Measurements from ENCODE around the gene STARD4.
A peak's percentile ranks its signal among the peaks of the same experiment; 100 is the strongest.

The STARD4 gene

DNA sequence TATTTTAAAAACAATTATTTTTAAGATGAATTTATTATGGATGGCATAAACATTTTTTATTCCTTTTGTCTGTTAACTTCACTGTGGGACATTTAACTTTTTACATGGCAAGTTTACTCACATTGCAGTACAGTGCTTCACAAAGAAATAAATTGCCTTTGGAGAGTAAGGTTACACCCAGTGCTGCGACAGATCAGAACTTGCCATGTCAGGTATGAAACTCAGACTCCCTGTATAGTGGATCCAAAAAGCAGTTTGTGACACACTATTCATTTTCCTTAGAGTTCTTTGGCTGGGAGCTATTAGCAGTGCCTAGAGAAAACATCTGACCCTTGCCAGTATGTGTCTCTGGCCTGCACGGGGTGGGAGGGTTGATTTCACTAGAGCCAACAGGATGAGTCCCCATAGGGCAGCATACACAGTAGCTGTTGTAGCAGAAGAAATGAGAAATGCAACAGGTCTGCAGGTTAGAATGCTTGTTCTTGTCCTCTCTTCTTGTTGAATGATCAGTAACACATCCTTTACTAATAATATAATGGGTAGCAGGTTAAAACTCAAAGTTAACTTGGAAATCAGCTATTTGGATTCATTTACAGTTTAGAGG is 42.9 kb downstream of the STARD4 start:
- Histone ChIP-seq H3K9ac (ENCODE audit: low read length) (no peak overlapping the region), H3K4me3 (ENCODE audit: low read length) (no peak overlapping the region), H3K36me3 (ENCODE audit: control insufficient read depth, insufficient read depth, low read length, severe bottlenecking) (no peaks in the 10 kb centered on the region), H3K27me3 (replicated peaks; ENCODE audit: control insufficient read depth, insufficient read depth, low read length) (no peaks in the 10 kb centered on the region), H3K4me1 (ENCODE audit: control insufficient read depth, insufficient read depth, low read length) (peaks cover 3% of the 10 kb centered on the region), H3K9me3 (ENCODE audit: control insufficient read depth, low read length) (peaks cover 4% of the 10 kb centered on the region)
- DNase-seq (ENCODE audit: low read depth): no peak

DNA sequence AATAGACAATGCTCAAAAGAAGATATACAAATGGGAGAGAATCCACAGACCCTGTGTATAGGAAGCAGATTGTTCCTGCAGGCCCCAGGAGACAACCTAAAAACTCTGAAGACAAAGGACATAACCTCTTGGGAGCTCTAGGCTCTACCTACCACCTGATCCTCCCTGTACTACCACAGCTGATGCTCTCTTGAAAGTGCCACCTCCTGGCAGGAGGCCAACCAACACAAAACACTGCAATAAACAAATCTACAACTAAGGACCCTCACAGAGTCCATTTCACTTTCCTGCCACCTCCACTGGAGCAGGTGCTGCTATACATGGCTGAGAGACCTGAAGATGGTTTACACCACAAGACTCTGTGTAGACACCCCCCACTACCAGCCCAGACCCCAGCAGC is 49.0 kb downstream of the STARD4 start:
- DNase-seq (ENCODE audit: low read depth): no peak
- Histone ChIP-seq H3K9ac (ENCODE audit: low read length) (no peak overlapping the region), H3K27me3 (replicated peaks; ENCODE audit: control insufficient read depth, insufficient read depth, low read length) (no peaks in the 10 kb centered on the region), H3K4me3 (ENCODE audit: low read length) (no peak overlapping the region), H3K9me3 (ENCODE audit: control insufficient read depth, low read length) (peaks cover 4% of the 10 kb centered on the region), H3K36me3 (ENCODE audit: control insufficient read depth, insufficient read depth, low read length, severe bottlenecking) (no peaks in the 10 kb centered on the region), H3K4me1 (ENCODE audit: control insufficient read depth, insufficient read depth, low read length) (no peaks in the 10 kb centered on the region)

DNA sequence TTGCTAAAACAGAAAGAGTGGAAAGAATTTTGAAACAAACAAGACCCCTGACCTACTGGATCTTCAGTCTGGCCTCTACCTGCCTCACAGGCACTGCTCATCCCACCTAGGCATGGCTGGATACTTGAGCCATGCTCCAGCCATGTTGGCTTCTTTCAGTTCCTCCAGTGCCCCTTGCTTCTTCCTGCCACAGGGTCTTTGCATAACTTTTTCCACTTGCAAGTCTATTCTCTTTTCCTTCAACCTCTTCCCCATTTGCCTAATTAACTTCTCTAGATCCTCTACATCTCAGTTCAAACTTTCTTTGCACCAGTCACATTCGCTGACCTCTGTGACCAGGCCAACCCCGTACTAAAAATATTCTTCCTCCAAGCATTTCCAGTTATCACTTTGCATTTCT is 50.4 kb downstream of the STARD4 start:
- Histone ChIP-seq H3K9ac (ENCODE audit: low read length) (no peak overlapping the region), H3K4me1 (ENCODE audit: control insufficient read depth, insufficient read depth, low read length) (no peaks in the 10 kb centered on the region), H3K27me3 (replicated peaks; ENCODE audit: control insufficient read depth, insufficient read depth, low read length) (no peaks in the 10 kb centered on the region), H3K4me3 (ENCODE audit: low read length) (no peak overlapping the region), H3K9me3 (ENCODE audit: control insufficient read depth, low read length) (peaks cover 4% of the 10 kb centered on the region), H3K36me3 (ENCODE audit: control insufficient read depth, insufficient read depth, low read length, severe bottlenecking) (no peaks in the 10 kb centered on the region)
- no peak for DNase-seq (ENCODE audit: low read depth)

DNA sequence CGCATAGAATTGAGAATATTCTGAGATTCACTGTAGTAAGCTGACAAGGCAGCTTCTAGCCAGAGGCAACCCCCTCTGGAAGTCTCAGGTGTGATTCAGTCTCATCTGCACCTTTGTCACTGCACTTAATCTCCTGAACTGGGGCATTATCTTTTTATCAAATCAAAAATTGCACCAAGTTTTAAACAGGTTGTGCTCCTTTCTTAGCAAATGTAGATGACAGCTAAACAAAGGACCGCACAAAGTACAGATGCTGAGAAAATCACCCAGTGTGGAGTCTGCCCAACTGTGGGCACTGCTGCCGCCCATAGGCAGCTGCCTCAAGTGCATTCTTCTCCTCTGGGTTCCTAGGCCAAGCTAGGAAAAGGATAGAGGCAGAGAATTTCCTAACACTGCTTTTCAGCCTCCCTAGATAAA is 51.1 kb downstream of the STARD4 start:
- Histone ChIP-seq H3K27me3 (replicated peaks; ENCODE audit: control insufficient read depth, insufficient read depth, low read length) (no peaks in the 10 kb centered on the region), H3K4me3 (ENCODE audit: low read length) (no peak overlapping the region), H3K4me1 (ENCODE audit: control insufficient read depth, insufficient read depth, low read length) (no peaks in the 10 kb centered on the region), H3K9ac (ENCODE audit: low read length) (no peak overlapping the region), H3K9me3 (ENCODE audit: control insufficient read depth, low read length) (peaks cover 4% of the 10 kb centered on the region), H3K36me3 (ENCODE audit: control insufficient read depth, insufficient read depth, low read length, severe bottlenecking) (no peaks in the 10 kb centered on the region)
- peak; percentile 44 for DNase-seq (ENCODE audit: low read depth)

DNA sequence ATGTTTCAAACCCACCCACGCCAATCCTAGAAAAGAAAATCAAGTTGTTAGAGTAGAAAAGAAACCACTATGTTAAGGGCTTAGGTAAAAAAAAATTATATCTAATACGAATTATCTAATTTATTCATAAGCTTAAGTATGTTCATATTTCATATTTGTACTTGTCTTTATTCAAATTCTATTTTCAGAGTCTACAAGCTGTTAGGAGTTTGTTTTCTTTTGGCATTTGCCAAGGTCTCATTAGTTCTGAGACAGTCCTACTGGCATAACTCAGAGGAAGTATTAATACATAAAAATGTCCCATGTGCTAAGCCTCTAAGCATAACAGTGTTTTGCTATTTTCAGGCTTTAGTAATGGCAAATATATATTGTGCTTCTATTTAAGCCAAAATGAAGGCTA is 57.6 kb downstream of the STARD4 start:
- Histone ChIP-seq H3K4me3 (ENCODE audit: low read length) (no peak overlapping the region), H3K9me3 (ENCODE audit: control insufficient read depth, low read length) (no peaks in the 10 kb centered on the region), H3K4me1 (ENCODE audit: control insufficient read depth, insufficient read depth, low read length) (peaks cover 5% of the 10 kb centered on the region), H3K9ac (ENCODE audit: low read length) (no peak overlapping the region), H3K27me3 (replicated peaks; ENCODE audit: control insufficient read depth, insufficient read depth, low read length) (no peaks in the 10 kb centered on the region), H3K36me3 (ENCODE audit: control insufficient read depth, insufficient read depth, low read length, severe bottlenecking) (no peaks in the 10 kb centered on the region)
- no peak for DNase-seq (ENCODE audit: low read depth)

DNA sequence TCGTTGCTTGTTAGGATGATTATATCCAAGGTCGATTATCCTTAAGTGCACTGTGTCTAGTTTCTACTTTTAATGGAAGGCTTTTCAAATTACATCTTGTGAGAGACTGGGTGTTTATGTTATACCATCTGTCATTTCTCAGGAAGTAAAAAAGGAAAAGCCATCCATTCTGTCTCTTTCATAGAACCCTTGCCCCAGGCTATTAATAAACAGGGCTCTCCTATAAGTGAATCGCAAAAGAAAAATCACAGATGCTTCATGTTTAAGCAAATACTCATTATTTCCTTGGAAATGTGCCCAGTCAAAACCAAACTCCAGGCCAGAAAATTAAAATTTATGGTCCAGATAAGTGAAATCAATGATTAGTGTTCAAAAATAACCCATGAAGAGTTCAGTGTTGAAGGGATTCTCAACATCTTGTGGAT is 58.1 kb downstream of the STARD4 start:
- peak; percentile 43 for DNase-seq (ENCODE audit: low read depth)
- no peak overlapping the region for H3K9ac ChIP-seq (ENCODE audit: low read length)
- H3K4me1 ChIP-seq (ENCODE audit: control insufficient read depth, insufficient read depth, low read length): peaks cover 5% of the 10 kb centered on the region
- H3K9me3 ChIP-seq (ENCODE audit: control insufficient read depth, low read length): no peaks in the 10 kb centered on the region
- H3K36me3 ChIP-seq (ENCODE audit: control insufficient read depth, insufficient read depth, low read length, severe bottlenecking): no peaks in the 10 kb centered on the region
- no peak overlapping the region for H3K4me3 ChIP-seq (ENCODE audit: low read length)
- H3K27me3 ChIP-seq (replicated peaks; ENCODE audit: control insufficient read depth, insufficient read depth, low read length): no peaks in the 10 kb centered on the region

DNA sequence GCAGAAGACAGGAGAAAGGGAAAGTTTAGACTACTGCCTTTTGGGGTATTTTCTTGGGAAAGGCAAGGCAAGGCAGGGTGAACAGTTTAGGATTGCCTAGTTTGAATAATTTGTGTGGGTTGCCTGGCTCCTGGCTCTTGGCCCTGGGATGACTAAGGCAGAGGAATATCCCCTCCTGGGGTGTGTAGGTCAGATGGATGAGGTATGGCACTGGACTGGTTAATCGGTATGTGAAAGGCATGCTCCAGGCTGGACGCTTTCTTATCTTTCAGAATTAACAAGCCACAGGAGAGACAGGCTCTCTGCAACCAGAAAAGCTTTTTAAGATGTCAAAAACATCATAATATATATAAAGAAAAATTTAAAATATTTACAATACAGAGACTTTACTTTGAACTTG is 58.6 kb downstream of the STARD4 start:
- DNase-seq (ENCODE audit: low read depth): peak; percentile 27
- Histone ChIP-seq H3K36me3 (ENCODE audit: control insufficient read depth, insufficient read depth, low read length, severe bottlenecking) (no peaks in the 10 kb centered on the region), H3K9me3 (ENCODE audit: control insufficient read depth, low read length) (no peaks in the 10 kb centered on the region), H3K4me1 (ENCODE audit: control insufficient read depth, insufficient read depth, low read length) (peaks cover 5% of the 10 kb centered on the region), H3K4me3 (ENCODE audit: low read length) (no peak overlapping the region), H3K27me3 (replicated peaks; ENCODE audit: control insufficient read depth, insufficient read depth, low read length) (no peaks in the 10 kb centered on the region), H3K9ac (ENCODE audit: low read length) (no peak overlapping the region)

DNA sequence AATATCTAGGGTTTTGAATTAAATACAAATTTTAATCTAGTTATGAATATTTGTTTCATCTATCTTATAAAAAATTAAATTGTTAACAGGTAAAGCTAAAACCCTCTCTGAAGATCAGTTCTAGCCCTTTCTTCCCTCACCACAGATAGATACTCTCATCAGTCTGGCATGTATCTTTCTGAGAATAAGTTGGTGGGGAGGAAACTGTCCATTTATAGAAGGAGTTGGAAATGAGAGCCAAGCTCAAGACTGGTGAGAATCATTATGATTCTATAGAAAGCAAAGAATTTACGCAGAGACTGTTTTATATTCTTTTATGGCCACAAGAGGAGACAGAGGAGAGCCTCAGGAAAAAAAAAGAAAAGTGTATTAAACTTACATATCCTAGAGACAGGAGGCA is 59.0 kb downstream of the STARD4 start:
- Histone ChIP-seq H3K4me3 (ENCODE audit: low read length) (no peak overlapping the region), H3K9me3 (ENCODE audit: control insufficient read depth, low read length) (no peaks in the 10 kb centered on the region)

DNA sequence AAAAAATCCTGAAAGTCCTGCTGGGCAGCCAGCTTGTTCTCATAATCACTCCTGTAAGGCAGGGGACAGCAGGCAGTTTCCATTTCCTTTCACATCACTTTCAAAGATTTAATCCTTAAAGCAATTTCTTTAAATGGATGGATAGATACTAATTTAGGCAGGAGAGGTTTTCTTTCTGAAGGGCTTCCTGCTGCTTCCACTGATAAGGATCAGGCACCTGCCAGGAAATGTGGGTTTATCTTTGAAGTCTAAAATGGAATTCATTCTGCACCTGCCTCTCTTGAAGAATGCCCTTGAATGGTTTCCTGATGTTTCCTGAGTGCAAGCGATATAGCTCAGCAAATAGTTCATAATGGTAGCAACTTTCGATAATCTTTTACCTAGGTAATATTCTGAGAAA is 64.5 kb downstream of the STARD4 start:
- Histone ChIP-seq H3K36me3 (ENCODE audit: control insufficient read depth, insufficient read depth, low read length, severe bottlenecking) (no peaks in the 10 kb centered on the region), H3K9me3 (ENCODE audit: control insufficient read depth, low read length) (no peaks in the 10 kb centered on the region), H3K4me1 (ENCODE audit: control insufficient read depth, insufficient read depth, low read length) (no peaks in the 10 kb centered on the region), H3K4me3 (ENCODE audit: low read length) (no peak overlapping the region), H3K9ac (ENCODE audit: low read length) (no peak overlapping the region), H3K27me3 (replicated peaks; ENCODE audit: control insufficient read depth, insufficient read depth, low read length) (no peaks in the 10 kb centered on the region)
- no peak for DNase-seq (ENCODE audit: low read depth)

More for the DNA sequence above, 59.0 kb downstream of the STARD4 start:
- Histone ChIP-seq H3K36me3 (ENCODE audit: control insufficient read depth, insufficient read depth, low read length, severe bottlenecking) (no peaks in the 10 kb centered on the region), H3K9ac (ENCODE audit: low read length) (no peak overlapping the region), H3K4me1 (ENCODE audit: control insufficient read depth, insufficient read depth, low read length) (peaks cover 5% of the 10 kb centered on the region), H3K27me3 (replicated peaks; ENCODE audit: control insufficient read depth, insufficient read depth, low read length) (no peaks in the 10 kb centered on the region)
- DNase-seq (ENCODE audit: low read depth): no peak

DNA sequence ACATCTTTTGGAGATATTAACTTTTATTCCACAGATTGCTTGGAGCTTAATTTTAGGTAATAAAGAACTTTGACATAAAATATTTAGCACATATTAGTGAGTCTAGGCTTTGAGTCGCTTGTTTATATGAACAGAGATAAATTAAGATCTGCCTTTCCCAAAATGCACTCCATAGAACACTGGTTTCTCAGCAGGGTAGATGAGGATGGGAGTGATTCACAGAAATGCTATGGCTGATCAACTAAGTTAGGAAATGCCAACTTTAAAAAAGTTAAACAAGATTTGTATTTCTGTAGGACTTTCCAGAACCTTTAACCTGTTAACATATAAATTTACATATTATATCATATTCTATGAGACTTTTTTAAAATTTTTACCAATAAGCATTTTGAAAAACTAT is 65.2 kb downstream of the STARD4 start:
- Histone ChIP-seq H3K9ac (ENCODE audit: low read length) (no peak overlapping the region), H3K9me3 (ENCODE audit: control insufficient read depth, low read length) (no peaks in the 10 kb centered on the region), H3K4me1 (ENCODE audit: control insufficient read depth, insufficient read depth, low read length) (no peaks in the 10 kb centered on the region), H3K36me3 (ENCODE audit: control insufficient read depth, insufficient read depth, low read length, severe bottlenecking) (no peaks in the 10 kb centered on the region), H3K4me3 (ENCODE audit: low read length) (no peak overlapping the region), H3K27me3 (replicated peaks; ENCODE audit: control insufficient read depth, insufficient read depth, low read length) (no peaks in the 10 kb centered on the region)
- peak; percentile 25 for DNase-seq (ENCODE audit: low read depth)
